Left ventricle myocardium inferior (tissue), 1 donor: ENCODE data around the gene SPP1. TPM values are rescaled to one million over a fixed set of nuclear protein-coding genes. Genes with fewer than 3 reads are reported as not detected.

ENCODE experiments used
- DNase-seq: peaks from one replicate; pipeline ENCODE4 v3.0.0-alpha.2; 2020
- H3K27ac ChIP-seq: fragments of 200-600 bp; replicated peaks from 2 replicates; pipeline ENCODE4 v1.8.0; 2021
- H3K27me3 ChIP-seq: fragments of 200-600 bp; 2 replicates; pipeline ENCODE4 v1.8.0; 2021; ENCODE audit warnings: low read depth
- H3K36me3 ChIP-seq: fragments of 200-600 bp; 2 replicates; pipeline ENCODE4 v1.8.0; 2021
- H3K4me1 ChIP-seq: fragments of 200-600 bp; 2 replicates; pipeline ENCODE4 v1.8.0; 2021
- H3K4me3 ChIP-seq: fragments of 200-600 bp; 2 replicates; pipeline ENCODE4 v1.8.0; 2021; ENCODE audit warnings: mild to moderate bottlenecking, moderate library complexity
- H3K9me3 ChIP-seq: fragments of 200-600 bp; replicated peaks from 2 replicates; pipeline ENCODE4 v1.8.0; 2021
- intact Hi-C: fragments of 100-400 bp; cut with micrococcal nuclease; formaldehyde crosslinking; loops from one replicate; pipeline ENCODE4 v1.11.0; 2022
- total RNA-seq: library from RNA; stranded (reverse); fragmentation: NEBNext Ultra II Directional; extraction: Animal tissue kit (Norgen Biotek cat#: 25700); gene quantifications from one replicate; pipeline ENCODE4 v1.2.1, GENCODE V29; 2021
- TF ChIP-seq, protein P1 (sequence below): fragments of 200-600 bp; IDR thresholded peaks from 2 replicates; pipeline ENCODE4 v1.8.0; 2021; ENCODE audit warnings: antibody characterized with exemption, mild to moderate bottlenecking, borderline replicate concordance
- donor health status: DM: no; HTN: yes; CAD: no; lungs with severe emphysema.

SPP1 gene
- total RNA-seq, 1 donor from 2014 or later = 3.7 TPM

- no peak overlapping the region for H3K4me3 ChIP-seq
- intact Hi-C loops = no loop called here
- no peak overlapping the region for H3K27ac ChIP-seq
- DNase-seq = no peak
- peaks cover 6% of the 10 kb centered on the region for H3K27me3 ChIP-seq
- TF ChIP-seq, protein P1, sequence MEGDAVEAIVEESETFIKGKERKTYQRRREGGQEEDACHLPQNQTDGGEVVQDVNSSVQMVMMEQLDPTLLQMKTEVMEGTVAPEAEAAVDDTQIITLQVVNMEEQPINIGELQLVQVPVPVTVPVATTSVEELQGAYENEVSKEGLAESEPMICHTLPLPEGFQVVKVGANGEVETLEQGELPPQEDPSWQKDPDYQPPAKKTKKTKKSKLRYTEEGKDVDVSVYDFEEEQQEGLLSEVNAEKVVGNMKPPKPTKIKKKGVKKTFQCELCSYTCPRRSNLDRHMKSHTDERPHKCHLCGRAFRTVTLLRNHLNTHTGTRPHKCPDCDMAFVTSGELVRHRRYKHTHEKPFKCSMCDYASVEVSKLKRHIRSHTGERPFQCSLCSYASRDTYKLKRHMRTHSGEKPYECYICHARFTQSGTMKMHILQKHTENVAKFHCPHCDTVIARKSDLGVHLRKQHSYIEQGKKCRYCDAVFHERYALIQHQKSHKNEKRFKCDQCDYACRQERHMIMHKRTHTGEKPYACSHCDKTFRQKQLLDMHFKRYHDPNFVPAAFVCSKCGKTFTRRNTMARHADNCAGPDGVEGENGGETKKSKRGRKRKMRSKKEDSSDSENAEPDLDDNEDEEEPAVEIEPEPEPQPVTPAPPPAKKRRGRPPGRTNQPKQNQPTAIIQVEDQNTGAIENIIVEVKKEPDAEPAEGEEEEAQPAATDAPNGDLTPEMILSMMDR = no peak
- H3K9me3 ChIP-seq = no peaks in the 10 kb centered on the region
- H3K4me1 ChIP-seq = no peaks in the 10 kb centered on the region
- no peaks in the 10 kb centered on the region for H3K36me3 ChIP-seq
Measured at GRCh38 chr4:87966095-87966496, 9.4 kb upstream of the SPP1 start.

DNA sequence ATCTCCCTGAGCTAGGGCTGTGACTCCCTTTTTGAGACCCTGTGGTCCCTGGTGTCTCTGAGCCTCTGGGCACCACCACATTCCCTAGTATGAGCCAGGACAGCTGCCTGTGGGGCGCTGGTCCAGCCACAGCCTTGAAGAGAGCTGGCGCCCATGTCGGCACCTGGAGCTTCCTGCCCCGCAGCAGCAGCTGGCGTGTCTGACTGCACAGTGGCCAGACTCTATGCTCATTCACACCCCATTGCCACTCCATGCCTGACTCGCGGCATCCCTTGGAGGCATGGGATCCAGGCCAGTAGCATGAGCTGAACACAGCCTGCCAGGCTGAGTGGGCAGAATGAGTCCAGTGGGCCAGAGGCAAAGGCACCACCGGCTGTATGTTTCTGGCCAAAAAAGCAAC lies 8.3 kb upstream of the SPP1 start:
- DNase-seq = no peak
- no peak overlapping the region for H3K4me3 ChIP-seq
- H3K27ac ChIP-seq = no peak overlapping the region
- intact Hi-C loops = no loop called here
- no peaks in the 10 kb centered on the region for H3K9me3 ChIP-seq
- no peaks in the 10 kb centered on the region for H3K36me3 ChIP-seq
- TF ChIP-seq, protein P1 = no peak
- no peaks in the 10 kb centered on the region for H3K4me1 ChIP-seq
- peaks cover 12% of the 10 kb centered on the region for H3K27me3 ChIP-seq

DNA sequence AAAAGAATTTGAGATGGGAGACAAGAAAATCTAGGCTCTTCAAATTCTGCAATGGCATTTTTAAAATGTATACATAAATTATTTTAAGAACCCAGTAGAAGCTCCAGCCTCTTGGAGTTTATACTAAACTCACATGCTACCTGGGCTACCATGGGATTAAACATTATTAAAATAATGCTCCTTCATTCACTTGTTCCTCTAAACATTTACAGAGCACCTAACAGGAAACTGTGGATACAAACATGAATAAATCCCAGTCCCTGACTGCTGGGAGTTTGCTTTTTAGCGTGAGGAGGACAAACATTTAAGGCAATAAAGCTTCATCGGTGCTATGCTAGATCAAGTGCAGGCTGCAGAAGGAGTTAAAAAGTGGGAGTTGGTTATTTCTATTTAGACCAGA lies 5.4 kb upstream of the SPP1 start:
- Histone ChIP-seq H3K4me3 (no peak overlapping the region), H3K4me1 (no peaks in the 10 kb centered on the region), H3K9me3 (no peaks in the 10 kb centered on the region), H3K27ac (no peak overlapping the region), H3K36me3 (no peaks in the 10 kb centered on the region), H3K27me3 (peaks cover 19% of the 10 kb centered on the region)
- intact Hi-C loops = loop anchor here (5.0 kb wide), 1 partner anchor 118 kb away; no protein-coding TSS in a partner anchor
- no peak for DNase-seq
- TF ChIP-seq, protein P1 = no peak

- intact Hi-C loops = loop anchor here (5.0 kb wide), 1 partner anchor 120 kb away; no protein-coding TSS in a partner anchor
- no peak for DNase-seq
- no peaks in the 10 kb centered on the region for H3K4me1 ChIP-seq
- no peak overlapping the region for H3K27ac ChIP-seq
- no peaks in the 10 kb centered on the region for H3K9me3 ChIP-seq
- H3K4me3 ChIP-seq = no peak overlapping the region
- TF ChIP-seq, protein P1 = no peak
- no peaks in the 10 kb centered on the region for H3K36me3 ChIP-seq
- peaks cover 21% of the 10 kb centered on the region for H3K27me3 ChIP-seq
Measured at GRCh38 chr4:87971866-87972265, 3.6 kb upstream of the SPP1 start.

DNA sequence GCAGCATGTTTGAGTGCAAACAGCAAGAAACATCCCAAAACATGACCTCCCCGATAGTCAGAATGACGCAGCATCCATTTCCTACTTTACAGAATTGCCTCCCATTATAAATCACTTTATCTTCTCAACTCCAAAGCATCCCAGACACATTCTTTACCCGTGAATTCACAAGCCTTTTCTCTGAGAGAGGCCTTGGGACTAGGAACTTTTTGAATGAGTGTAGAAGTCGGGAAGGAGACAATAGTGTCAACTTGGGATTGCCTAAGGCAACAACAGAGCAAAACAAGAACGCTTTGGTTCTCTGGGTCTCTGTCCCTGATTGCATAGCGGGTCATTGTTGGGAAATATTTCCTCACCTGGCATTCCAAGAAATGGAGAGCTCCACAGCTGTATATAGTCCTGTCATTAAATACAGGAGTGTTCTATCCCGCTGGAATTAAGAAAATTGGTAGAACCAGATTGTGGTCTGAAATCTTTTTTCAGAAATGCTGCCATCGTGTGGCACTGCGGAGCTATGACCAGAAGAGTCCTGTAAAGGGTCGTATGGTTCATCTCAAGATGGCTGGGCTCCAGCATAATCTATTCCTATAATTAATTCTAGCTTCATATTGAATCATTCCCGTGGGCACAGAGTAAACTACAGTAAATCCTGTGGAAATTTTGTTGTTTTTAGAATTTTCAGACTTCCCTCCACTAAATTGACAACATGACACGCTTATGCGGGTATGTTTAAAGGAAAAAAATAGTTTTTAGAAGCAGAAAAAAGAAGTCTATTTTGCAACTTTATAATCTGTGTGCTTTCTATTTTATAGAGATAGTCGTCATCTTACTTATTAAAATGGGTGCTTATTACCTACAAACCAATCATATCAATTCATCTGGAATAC lies 2.0 kb upstream of the SPP1 start:
- H3K27ac ChIP-seq = no peak overlapping the region
- H3K4me1 ChIP-seq = no peaks in the 10 kb centered on the region
- intact Hi-C loops = loop anchor here (5.0 kb wide), 1 partner anchor 121 kb away; no protein-coding TSS in a partner anchor

More for the DNA sequence above, 2.0 kb upstream of the SPP1 start:
- H3K27me3 ChIP-seq = peaks cover 17% of the 10 kb centered on the region
- H3K9me3 ChIP-seq = no peaks in the 10 kb centered on the region
- TF ChIP-seq, protein P1 = peak; percentile 90
- H3K4me3 ChIP-seq = peak overlapping the region; percentile 13
- peak; percentile 30 for DNase-seq
- no peaks in the 10 kb centered on the region for H3K36me3 ChIP-seq
